22Rv1 (cell line): ENCODE results near the gene CABLES2.

ENCODE experiments used
- CTCF ChIP-seq: fragments of 450-650 bp; IDR thresholded peaks from 2 replicates; pipeline ENCODE4 v1.5.1; 2017; ENCODE audit warnings: mild to moderate bottlenecking
- ZFX ChIP-seq: fragments of 450-650 bp; IDR thresholded peaks from 2 replicates; pipeline ENCODE4 v1.6.1; 2017; ENCODE audit warnings: antibody characterized with exemption, borderline replicate concordance

GRCh38 chr20:62422636-62423325 lies 15.7 kb upstream of the CABLES2 start:
- TF ChIP-seq CTCF (no peak), ZFX (no peak)
